Keratinocyte (primary cell): Measurements from ENCODE around the gene PUS1.
"Not testable (repeated sequence)": the region's sequence is repeated elsewhere in the genome, so short reads cannot be mapped to it uniquely, and the experiment has no call there.

ENCODE experiments used
- EZH2 ChIP-seq: IDR thresholded peaks from one replicate; pipeline ENCODE4 v1.6.1; 2012; ENCODE audit warnings: inconsistent platforms, mild to moderate bottlenecking, low read length, moderate library complexity
- TF ChIP-seq, protein P1 (sequence below), 3 experiments: IDR thresholded peaks in 1 of 3; conservative IDR thresholded peaks in 1 of 3; optimal IDR thresholded peaks in 1 of 3; 2 replicates in 2 of 3; 3 replicates in 1 of 3; pipeline versions ENCODE3 to v1.5.1; 2011; ENCODE audit warnings: low read length in 3 of 3, mild to moderate bottlenecking in 3 of 3, moderate library complexity in 2 of 3, control low read depth in 1 of 3, inconsistent platforms in 1 of 3; ENCODE audit not compliant: insufficient read depth in 2 of 3; ENCODE audit errors: extremely low read depth in 1 of 3

DNA sequence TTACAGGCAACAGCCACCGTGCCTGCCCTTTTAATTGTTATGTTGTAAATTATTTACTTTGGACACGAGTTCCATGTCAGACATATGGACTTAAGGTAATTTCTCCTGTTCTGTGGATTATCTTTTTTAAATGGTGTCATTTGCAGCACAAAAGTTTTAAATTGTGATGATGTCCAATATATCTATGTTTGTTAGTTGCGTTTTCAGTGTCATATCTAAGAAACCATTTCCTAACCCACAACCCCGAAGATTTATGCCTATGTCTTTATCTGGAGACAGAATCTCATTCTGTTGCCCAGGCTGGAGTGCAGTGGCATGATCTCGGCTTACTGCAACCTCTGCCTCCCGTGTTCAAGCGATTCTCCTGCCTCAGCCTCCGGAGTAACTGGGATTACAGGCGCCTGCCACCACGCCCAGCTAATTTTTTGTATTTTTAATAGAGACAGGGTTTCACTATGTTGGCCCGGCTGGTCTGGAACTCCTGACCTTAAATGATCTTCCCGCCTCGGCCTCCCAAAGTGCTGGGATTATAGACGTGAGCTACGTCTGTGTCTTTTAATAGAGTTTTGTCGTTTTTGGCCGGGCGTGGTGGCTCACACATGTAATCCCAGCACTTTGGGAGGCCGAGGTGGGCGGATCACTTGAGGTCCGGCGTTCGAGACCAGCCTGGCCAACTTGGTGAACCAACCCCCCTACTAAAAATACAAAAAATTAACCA lies 19.8 kb downstream of the PUS1 start:
- TF ChIP-seq, protein P1, sequence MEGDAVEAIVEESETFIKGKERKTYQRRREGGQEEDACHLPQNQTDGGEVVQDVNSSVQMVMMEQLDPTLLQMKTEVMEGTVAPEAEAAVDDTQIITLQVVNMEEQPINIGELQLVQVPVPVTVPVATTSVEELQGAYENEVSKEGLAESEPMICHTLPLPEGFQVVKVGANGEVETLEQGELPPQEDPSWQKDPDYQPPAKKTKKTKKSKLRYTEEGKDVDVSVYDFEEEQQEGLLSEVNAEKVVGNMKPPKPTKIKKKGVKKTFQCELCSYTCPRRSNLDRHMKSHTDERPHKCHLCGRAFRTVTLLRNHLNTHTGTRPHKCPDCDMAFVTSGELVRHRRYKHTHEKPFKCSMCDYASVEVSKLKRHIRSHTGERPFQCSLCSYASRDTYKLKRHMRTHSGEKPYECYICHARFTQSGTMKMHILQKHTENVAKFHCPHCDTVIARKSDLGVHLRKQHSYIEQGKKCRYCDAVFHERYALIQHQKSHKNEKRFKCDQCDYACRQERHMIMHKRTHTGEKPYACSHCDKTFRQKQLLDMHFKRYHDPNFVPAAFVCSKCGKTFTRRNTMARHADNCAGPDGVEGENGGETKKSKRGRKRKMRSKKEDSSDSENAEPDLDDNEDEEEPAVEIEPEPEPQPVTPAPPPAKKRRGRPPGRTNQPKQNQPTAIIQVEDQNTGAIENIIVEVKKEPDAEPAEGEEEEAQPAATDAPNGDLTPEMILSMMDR (optimal IDR thresholded peaks at IDR 0.05 in 1 of 3, IDR thresholded peaks at IDR 0.05 in 1 of 3, conservative IDR thresholded peaks at IDR 0.05 in 1 of 3; ENCODE audit: extremely low read depth in 1 of 3, insufficient read depth in 2 of 3, low read length in 3 of 3) = not testable (repeated sequence)
- TF ChIP-seq EZH2 = not testable (repeated sequence)
